ENCODE results near the gene BRINP3.

DNA sequence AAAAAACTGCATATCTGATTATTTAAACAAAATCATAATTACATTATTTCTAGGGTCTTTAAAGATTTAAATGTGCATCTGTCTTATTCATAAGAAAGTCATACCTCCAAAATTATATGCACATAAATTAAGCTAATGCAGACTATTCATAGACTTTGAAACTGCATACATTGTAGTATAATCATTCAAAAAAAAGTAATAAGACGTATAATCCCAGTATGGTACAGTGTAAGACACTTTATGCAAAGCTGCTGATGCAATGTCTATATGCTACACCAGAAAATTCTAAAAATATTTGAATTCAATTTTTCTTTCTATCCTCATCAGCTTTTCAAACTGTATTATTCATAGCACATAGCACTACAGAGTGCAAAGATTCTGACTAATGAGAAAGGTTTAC lies 22.0 kb downstream of the BRINP3 start:
- TF ChIP-seq POLR2A (IDR thresholded peaks at IDR 0.05; ENCODE audit: low read length): no peak
- TF ChIP-seq GATA1 (IDR thresholded peaks at IDR 0.05; ENCODE audit: low read depth, low read length): no peak

Data from erythroblast (primary cell).